Keratinocyte (primary cell): ENCODE results near the gene PER1. TPM values are rescaled to one million over a fixed set of nuclear protein-coding genes. Genes with fewer than 3 reads are reported as not detected.

Source experiments
- DNase-seq: peaks from one replicate; pipeline ENCODE4 v3.0.0-alpha.2; 2011; ENCODE audit warnings: low read depth, missing footprints, low spot score
- FAIRE-seq: peaks from 2 replicates; lab custom pipeline; 2011; peaks lifted over from hg19 to GRCh38; lab: Jason Lieb, UNC
- H2AFZ ChIP-seq: 2 replicates; pipeline ENCODE4 v1.6.0; 2012; ENCODE audit warnings: low read length, control low read depth, inconsistent platforms; ENCODE audit not compliant: control insufficient read depth
- H3K27ac ChIP-seq: 2 replicates; pipeline ENCODE4 v1.5.1; 2011; ENCODE audit warnings: low read length; ENCODE audit not compliant: control insufficient read depth, insufficient read depth
- H3K27me3 ChIP-seq: 3 replicates; pipeline ENCODE4 v1.6.0; 2011; ENCODE audit warnings: low read length; ENCODE audit not compliant: control insufficient read depth, insufficient read depth; ENCODE audit errors: extremely low read depth
- H3K36me3 ChIP-seq, 2 experiments: 2 replicates in 1 of 2; 3 replicates in 1 of 2; pipeline ENCODE4 v1.5.1; 2011; ENCODE audit warnings: low read length in 2 of 2, mild to moderate bottlenecking in 1 of 2; ENCODE audit not compliant: control insufficient read depth in 2 of 2, insufficient read depth in 2 of 2; ENCODE audit errors: extremely low read depth in 1 of 2
- H3K4me1 ChIP-seq: 3 replicates; pipeline ENCODE4 v1.5.1; 2011; ENCODE audit warnings: low read length; ENCODE audit not compliant: control insufficient read depth, insufficient read depth; ENCODE audit errors: extremely low read depth
- H3K4me2 ChIP-seq: 3 replicates; pipeline ENCODE4 v1.6.0; 2011; ENCODE audit warnings: low read depth, low read length; ENCODE audit not compliant: control insufficient read depth, insufficient read depth; ENCODE audit errors: extremely low read depth
- H3K4me3 ChIP-seq, 3 experiments: fragments of 200-600 bp in 1 of 3; sonication (generic) in 1 of 3; 2 replicates in 2 of 3; 3 replicates in 1 of 3; pipeline ENCODE4 v1.5.1; 2011 to 2016; ENCODE audit warnings: low read length in 3 of 3, mild to moderate bottlenecking in 3 of 3, control low read depth in 2 of 3, inconsistent platforms in 1 of 3, low read depth in 1 of 3, mixed read lengths in 1 of 3, mixed run types in 1 of 3, moderate library complexity in 1 of 3; ENCODE audit not compliant: control insufficient read depth in 2 of 3, insufficient read depth in 2 of 3; ENCODE audit errors: extremely low read depth in 1 of 3
- H3K79me2 ChIP-seq: 2 replicates; pipeline ENCODE4 v1.6.0; 2012; ENCODE audit warnings: low read length; ENCODE audit not compliant: control insufficient read depth, insufficient read depth
- H3K9ac ChIP-seq: 3 replicates; pipeline ENCODE4 v1.6.0; 2011; ENCODE audit warnings: low read length; ENCODE audit not compliant: control insufficient read depth, insufficient read depth; ENCODE audit errors: extremely low read depth
- H3K9me1 ChIP-seq: 3 replicates; pipeline ENCODE4 v1.6.0; 2011; ENCODE audit warnings: low read length; ENCODE audit not compliant: control insufficient read depth, insufficient read depth; ENCODE audit errors: extremely low read depth
- H3K9me3 ChIP-seq: 2 replicates; pipeline ENCODE4 v1.5.1; 2012; ENCODE audit warnings: low read depth, low read length; ENCODE audit not compliant: control insufficient read depth
- H4K20me1 ChIP-seq: 3 replicates; pipeline ENCODE4 v1.6.0; 2011; ENCODE audit warnings: low read length; ENCODE audit not compliant: control insufficient read depth, insufficient read depth; ENCODE audit errors: extremely low read depth
- EZH2 ChIP-seq: IDR thresholded peaks from one replicate; pipeline ENCODE4 v1.6.1; 2012; ENCODE audit warnings: inconsistent platforms, mild to moderate bottlenecking, low read length, moderate library complexity
- dilution Hi-C: fragments of 300-500 bp; cut with MboI; formaldehyde crosslinking; loops from one replicate; pipeline ENCODE4 v1.7.0; 2020; ENCODE audit warnings: low sequenced_read_pairs; ENCODE audit not compliant: extremely low pct_ligation_motif_present
- polyA plus RNA-seq, 5 experiments: library from polyadenylated mRNA; depleted of rRNA in 3 of 5; stranded (reverse) in 3 of 5; stranded (forward) in 1 of 5; unstranded in 1 of 5; fragments of >200 nt; gene quantifications; 1 replicate in 1 of 5; 2 replicates in 3 of 5; 3 replicates in 1 of 5; pipeline versions ENCODE4 v1.2.1 to v1.2.3, GENCODE V29; 2011 to 2012; ENCODE audit warnings: missing spikeins in 2 of 5, low read depth in 1 of 5, low replicate concordance in 1 of 5
- TF ChIP-seq, protein P1 (sequence below), 3 experiments: IDR thresholded peaks in 1 of 3; conservative IDR thresholded peaks in 1 of 3; optimal IDR thresholded peaks in 1 of 3; 2 replicates in 2 of 3; 3 replicates in 1 of 3; pipeline versions ENCODE3 to v1.5.1; 2011; ENCODE audit warnings: low read length in 3 of 3, mild to moderate bottlenecking in 3 of 3, moderate library complexity in 2 of 3, control low read depth in 1 of 3, inconsistent platforms in 1 of 3; ENCODE audit not compliant: insufficient read depth in 2 of 3; ENCODE audit errors: extremely low read depth in 1 of 3

The PER1 gene
- polyA plus RNA-seq, 1 donor (not counting 4 experiments of a cell fraction or from before 2014, with no cell fraction given): 15.1 TPM

GRCh38 chr17:8158267-8159031 is 6.2 kb upstream of the PER1 start:
- Histone ChIP-seq H3K9me1 (peaks cover under 1% of the 10 kb centered on the region), H3K27ac (peak overlapping the region; percentile 69), H4K20me1 (no peaks in the 10 kb centered on the region), H3K36me3 (peaks cover 12 to 26% of the 10 kb centered on the region in 2 experiments), H3K9ac (peak overlapping the region; percentile 68), H3K79me2 (peaks cover 36% of the 10 kb centered on the region), H3K4me2 (peak overlapping the region; percentile 62), H3K4me3 (no peak overlapping the region), H3K4me1 (peaks cover 28% of the 10 kb centered on the region), H3K9me3 (no peaks in the 10 kb centered on the region), H2AFZ (no peak overlapping the region), H3K27me3 (no peaks in the 10 kb centered on the region)
- TF ChIP-seq, protein P1, sequence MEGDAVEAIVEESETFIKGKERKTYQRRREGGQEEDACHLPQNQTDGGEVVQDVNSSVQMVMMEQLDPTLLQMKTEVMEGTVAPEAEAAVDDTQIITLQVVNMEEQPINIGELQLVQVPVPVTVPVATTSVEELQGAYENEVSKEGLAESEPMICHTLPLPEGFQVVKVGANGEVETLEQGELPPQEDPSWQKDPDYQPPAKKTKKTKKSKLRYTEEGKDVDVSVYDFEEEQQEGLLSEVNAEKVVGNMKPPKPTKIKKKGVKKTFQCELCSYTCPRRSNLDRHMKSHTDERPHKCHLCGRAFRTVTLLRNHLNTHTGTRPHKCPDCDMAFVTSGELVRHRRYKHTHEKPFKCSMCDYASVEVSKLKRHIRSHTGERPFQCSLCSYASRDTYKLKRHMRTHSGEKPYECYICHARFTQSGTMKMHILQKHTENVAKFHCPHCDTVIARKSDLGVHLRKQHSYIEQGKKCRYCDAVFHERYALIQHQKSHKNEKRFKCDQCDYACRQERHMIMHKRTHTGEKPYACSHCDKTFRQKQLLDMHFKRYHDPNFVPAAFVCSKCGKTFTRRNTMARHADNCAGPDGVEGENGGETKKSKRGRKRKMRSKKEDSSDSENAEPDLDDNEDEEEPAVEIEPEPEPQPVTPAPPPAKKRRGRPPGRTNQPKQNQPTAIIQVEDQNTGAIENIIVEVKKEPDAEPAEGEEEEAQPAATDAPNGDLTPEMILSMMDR (optimal IDR thresholded peaks at IDR 0.05 in 1 of 3, IDR thresholded peaks at IDR 0.05 in 1 of 3, conservative IDR thresholded peaks at IDR 0.05 in 1 of 3; ENCODE audit: extremely low read depth in 1 of 3, insufficient read depth in 2 of 3, low read length in 3 of 3): peak; percentile 83 to 93 (median 92)
- no peak for TF ChIP-seq EZH2
- DNase-seq: no peak
- dilution Hi-C loops: no loop called here
- FAIRE-seq: peak; percentile 81

DNA sequence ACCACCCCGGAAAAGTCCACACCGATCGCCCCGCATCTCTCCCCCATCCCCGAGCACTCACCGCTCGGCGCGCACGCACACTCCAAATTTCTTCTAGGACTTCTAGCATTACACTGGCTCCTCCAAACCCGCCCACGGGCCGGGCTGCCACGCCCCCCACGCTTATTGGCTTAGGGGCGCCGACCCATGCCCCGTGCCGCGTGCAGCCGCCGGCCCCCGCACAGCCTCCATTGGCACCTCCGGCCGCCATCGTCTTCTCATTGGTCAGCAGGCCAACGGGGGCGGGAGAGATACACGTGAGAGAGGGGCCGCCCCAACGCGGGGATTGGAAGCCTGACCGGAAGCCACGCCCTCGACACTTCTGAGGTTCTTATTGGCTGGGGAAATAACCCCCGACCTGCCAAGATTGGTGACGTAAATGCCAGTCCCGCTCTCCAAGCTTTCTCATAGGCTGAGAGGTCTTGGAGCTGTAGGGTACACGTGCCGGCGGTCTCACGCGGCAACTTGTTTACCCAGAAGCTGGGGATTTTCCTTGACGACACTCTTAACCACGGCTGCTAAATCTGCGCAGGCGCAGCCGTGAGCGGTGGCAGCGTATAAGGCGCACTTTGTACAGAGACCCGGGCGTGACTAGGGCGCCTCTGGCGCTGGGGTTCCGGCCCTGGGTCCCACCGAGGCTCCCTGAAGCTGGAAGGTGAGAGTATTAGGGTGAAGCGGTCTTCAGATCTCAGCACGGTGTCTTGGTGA is 4.2 kb upstream of the PER1 start:
- Histone ChIP-seq H3K27ac (peak overlapping the region; percentile 100), H3K9me3 (no peaks in the 10 kb centered on the region), H3K9ac (peak overlapping the region; percentile 100), H3K36me3 (peaks cover 12 to 33% of the 10 kb centered on the region in 2 experiments), H4K20me1 (peaks cover 3% of the 10 kb centered on the region), H3K27me3 (no peaks in the 10 kb centered on the region), H2AFZ (no peak overlapping the region), H3K4me3 (peak overlapping the region; percentile 78 to 100 (median 79)), H3K9me1 (peaks cover 7% of the 10 kb centered on the region), H3K79me2 (peaks cover 39% of the 10 kb centered on the region), H3K4me1 (peaks cover 36% of the 10 kb centered on the region), H3K4me2 (peak overlapping the region; percentile 96)
- dilution Hi-C loops: no loop called here
- FAIRE-seq: peak; percentile 98
- TF ChIP-seq EZH2: no peak
- TF ChIP-seq, protein P1 (optimal IDR thresholded peaks at IDR 0.05 in 1 of 3, IDR thresholded peaks at IDR 0.05 in 1 of 3, conservative IDR thresholded peaks at IDR 0.05 in 1 of 3; ENCODE audit: extremely low read depth in 1 of 3, insufficient read depth in 2 of 3, low read length in 3 of 3): no peak
- peak; percentile 100 for DNase-seq
